Measurements from ENCODE around the gene SLC25A23. TPM values are rescaled to one million over a fixed set of nuclear protein-coding genes. Genes with fewer than 3 reads are reported as not detected.

SLC25A23 gene
- total RNA-seq, 1 donor: 27.7 TPM

GRCh38 chr19:6418562-6418932, 41.0 kb downstream of the SLC25A23 start:
- no peak overlapping the region for H3K4me3 ChIP-seq (ENCODE audit: low read depth, low read length)
- DNase-seq (ENCODE audit: low read depth): no peak
- TF ChIP-seq, protein P1, sequence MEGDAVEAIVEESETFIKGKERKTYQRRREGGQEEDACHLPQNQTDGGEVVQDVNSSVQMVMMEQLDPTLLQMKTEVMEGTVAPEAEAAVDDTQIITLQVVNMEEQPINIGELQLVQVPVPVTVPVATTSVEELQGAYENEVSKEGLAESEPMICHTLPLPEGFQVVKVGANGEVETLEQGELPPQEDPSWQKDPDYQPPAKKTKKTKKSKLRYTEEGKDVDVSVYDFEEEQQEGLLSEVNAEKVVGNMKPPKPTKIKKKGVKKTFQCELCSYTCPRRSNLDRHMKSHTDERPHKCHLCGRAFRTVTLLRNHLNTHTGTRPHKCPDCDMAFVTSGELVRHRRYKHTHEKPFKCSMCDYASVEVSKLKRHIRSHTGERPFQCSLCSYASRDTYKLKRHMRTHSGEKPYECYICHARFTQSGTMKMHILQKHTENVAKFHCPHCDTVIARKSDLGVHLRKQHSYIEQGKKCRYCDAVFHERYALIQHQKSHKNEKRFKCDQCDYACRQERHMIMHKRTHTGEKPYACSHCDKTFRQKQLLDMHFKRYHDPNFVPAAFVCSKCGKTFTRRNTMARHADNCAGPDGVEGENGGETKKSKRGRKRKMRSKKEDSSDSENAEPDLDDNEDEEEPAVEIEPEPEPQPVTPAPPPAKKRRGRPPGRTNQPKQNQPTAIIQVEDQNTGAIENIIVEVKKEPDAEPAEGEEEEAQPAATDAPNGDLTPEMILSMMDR (IDR thresholded peaks at IDR 0.05; ENCODE audit: insufficient read depth, low read length): no peak

DNA sequence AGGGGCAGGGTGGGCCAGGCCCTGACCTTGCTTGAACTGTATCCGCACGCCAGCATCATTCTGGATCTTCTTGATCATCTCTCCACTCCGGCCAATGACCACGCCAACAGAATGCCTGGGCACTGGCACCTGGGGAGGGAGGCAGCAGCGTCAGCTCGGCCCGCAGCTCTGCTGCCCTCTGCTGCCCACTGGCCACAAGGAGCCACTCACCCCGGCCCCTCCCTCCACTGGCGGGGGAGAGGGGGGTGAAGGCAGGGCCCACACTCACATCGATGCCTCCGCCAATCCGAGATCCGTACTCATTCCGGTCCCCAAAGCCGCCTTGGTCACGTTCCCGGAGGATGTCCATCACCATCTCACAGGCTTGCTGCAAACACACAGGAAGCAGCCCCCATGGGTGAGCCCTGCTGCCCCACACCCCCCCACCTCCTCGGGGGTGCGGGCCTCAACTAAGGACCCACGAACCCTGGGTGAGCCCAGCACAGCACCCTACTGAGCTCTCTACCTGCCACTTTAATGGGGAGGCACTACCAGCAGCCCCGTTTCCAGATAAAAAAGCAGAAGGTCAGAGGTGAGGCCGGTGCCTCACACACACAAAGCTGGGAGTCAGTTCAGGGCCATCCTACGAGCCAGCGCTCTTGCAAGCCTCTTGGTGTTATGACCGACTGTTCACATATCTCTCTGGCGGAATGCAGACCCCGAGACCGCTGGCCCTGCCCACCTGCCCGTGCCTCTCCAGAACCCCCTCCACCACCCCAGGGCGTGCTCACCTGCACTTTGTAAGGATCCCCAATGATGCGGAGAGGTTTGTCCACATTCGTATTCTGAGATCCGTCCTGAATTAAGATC, 41.7 kb downstream of the SLC25A23 start:
- no peak overlapping the region for H3K4me3 ChIP-seq (ENCODE audit: low read depth, low read length)
- TF ChIP-seq, protein P1 (IDR thresholded peaks at IDR 0.05; ENCODE audit: insufficient read depth, low read length): peak; percentile 59
- no peak for DNase-seq (ENCODE audit: low read depth)

- TF ChIP-seq, protein P1 (IDR thresholded peaks at IDR 0.05; ENCODE audit: insufficient read depth, low read length): no peak
- no peak overlapping the region for H3K4me3 ChIP-seq (ENCODE audit: low read depth, low read length)
- DNase-seq (ENCODE audit: low read depth): no peak
Measured at GRCh38 chr19:6416658-6417405, 42.8 kb downstream of the SLC25A23 start.

- TF ChIP-seq, protein P1 (IDR thresholded peaks at IDR 0.05; ENCODE audit: insufficient read depth, low read length): no peak
- no peak overlapping the region for H3K4me3 ChIP-seq (ENCODE audit: low read depth, low read length)
- DNase-seq (ENCODE audit: low read depth): no peak
Measured at GRCh38 chr19:6415591-6416190, 43.9 kb downstream of the SLC25A23 start.

DNA sequence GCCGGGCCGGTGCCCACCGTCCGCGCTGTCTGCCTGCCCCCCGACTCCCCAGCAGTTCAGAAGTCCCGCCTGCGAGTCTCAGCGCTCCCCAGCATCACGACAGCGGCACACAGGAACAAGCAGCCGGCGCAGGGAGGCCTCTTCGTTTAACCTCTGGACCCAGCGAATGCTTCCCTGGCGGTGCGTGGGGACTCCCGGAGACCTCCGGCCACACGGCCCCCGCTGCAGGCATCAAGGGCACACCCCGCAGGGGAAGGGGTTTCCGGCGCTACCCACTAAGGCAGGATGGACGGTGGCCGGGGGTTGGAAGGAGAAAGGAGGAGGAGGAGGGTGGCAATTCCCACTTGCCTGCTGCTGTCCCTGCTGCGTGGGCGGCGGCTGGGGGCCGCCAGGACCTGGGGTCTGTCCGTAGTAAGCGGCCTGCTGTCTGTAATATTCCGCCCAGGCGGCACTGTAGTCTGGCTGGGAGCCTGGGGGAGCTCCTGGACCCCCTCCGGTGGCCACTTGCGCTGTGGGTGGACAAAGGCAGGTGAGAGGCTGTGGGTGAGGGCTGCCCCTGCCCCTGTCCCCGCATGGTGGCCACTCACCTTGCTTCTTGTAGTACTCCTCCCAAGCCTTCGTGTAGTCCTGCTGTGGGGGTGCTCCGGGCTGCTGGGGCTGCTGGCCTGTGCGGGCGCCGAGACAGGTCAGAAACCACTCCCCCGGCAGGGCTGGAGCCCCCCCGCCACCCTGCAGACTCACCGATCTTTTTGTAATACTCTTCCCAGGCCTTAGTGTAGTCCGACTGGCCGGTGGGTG, 44.6 kb downstream of the SLC25A23 start:
- TF ChIP-seq, protein P1 (IDR thresholded peaks at IDR 0.05; ENCODE audit: insufficient read depth, low read length): no peak
- H3K4me3 ChIP-seq (ENCODE audit: low read depth, low read length): no peak overlapping the region
- no peak for DNase-seq (ENCODE audit: low read depth)

Data from fibroblast of the aortic adventitia (primary cell).